ENCODE results near the gene BAX. TPM values are rescaled to one million over a fixed set of nuclear protein-coding genes. Genes with fewer than 3 reads are reported as not detected.

BAX gene
- total and polyA plus RNA-seq, 9 of the 15 experiments (the other 6 are each of a cell fraction or from before 2014, with no cell fraction given): 3.2 to 95.4 (median 44.5) TPM

DNA sequence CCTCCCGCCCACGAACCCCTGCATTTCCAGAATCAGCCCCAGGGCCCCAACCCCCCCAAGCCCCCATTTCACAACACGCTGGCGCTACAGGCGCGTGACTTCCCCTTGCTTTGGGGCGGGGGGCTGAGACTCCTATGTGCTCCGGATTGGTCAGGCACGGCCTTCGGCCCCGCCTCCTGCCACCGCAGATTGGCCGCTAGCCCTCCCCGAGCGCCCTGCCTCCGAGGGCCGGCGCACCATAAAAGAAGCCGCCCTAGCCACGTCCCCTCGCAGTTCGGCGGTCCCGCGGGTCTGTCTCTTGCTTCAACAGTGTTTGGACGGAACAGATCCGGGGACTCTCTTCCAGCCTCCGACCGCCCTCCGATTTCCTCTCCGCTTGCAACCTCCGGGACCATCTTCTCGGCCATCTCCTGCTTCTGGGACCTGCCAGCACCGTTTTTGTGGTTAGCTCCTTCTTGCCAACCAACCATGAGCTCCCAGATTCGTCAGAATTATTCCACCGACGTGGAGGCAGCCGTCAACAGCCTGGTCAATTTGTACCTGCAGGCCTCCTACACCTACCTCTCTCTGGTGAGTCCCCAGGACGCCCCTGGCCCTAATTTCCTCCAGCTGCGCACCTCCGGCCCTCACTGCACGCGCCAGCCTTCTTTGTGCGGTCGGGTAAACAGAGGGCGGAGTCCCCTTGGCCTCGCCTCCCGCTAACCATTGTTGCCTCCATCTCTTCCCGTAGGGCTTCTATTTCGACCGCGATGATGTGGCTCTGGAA is 10.5 kb downstream of the BAX start, which contains the start of gene FTL (continued):
- TF ChIP-seq BCOR (IDR thresholded peaks at IDR 0.05) (peak; percentile 42), RREB1 (CRISPR knock-in tag; IDR thresholded peaks at IDR 0.05) (no peak), TCF3 (CRISPR knock-in tag; IDR thresholded peaks at IDR 0.05) (peak; percentile 55), ZBTB26 (CRISPR knock-in tag; IDR thresholded peaks at IDR 0.05) (peak; percentile 89), THAP12 (CRISPR knock-in tag; IDR thresholded peaks at IDR 0.05) (peak; percentile 95), MAZ (CRISPR knock-in tag; conservative IDR thresholded peaks at IDR 0.05 in 1 of 2, IDR thresholded peaks at IDR 0.05 in 1 of 2) (peak; percentile 59 to 89; a peak in 2 of 4 replicates), ETV1 (tag; conservative IDR thresholded peaks at IDR 0.05; ENCODE audit: low read depth) (peak; percentile 56), HDAC3 (IDR thresholded peaks at IDR 0.05; ENCODE audit: borderline replicate concordance, partially characterized antibody) (peak; percentile 32)
- TF ChIP-seq, protein P1, sequence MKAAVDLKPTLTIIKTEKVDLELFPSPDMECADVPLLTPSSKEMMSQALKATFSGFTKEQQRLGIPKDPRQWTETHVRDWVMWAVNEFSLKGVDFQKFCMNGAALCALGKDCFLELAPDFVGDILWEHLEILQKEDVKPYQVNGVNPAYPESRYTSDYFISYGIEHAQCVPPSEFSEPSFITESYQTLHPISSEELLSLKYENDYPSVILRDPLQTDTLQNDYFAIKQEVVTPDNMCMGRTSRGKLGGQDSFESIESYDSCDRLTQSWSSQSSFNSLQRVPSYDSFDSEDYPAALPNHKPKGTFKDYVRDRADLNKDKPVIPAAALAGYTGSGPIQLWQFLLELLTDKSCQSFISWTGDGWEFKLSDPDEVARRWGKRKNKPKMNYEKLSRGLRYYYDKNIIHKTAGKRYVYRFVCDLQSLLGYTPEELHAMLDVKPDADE (conservative IDR thresholded peaks at IDR 0.05; ENCODE audit: control insufficient read depth, low read depth, low read length): peak; percentile 91
- TF ChIP-seq, protein P2, sequence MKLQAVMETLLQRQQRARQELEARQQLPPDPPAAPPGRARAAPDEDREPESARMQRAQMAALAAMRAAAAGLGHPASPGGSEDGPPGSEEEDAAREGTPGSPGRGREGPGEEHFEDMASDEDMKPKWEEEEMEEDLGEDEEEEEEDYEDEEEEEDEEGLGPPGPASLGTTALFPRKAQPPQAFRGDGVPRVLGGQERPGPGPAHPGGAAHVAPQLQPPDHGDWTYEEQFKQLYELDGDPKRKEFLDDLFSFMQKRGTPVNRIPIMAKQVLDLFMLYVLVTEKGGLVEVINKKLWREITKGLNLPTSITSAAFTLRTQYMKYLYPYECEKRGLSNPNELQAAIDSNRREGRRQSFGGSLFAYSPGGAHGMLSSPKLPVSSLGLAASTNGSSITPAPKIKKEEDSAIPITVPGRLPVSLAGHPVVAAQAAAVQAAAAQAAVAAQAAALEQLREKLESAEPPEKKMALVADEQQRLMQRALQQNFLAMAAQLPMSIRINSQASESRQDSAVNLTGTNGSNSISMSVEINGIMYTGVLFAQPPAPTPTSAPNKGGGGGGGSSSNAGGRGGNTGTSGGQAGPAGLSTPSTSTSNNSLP (IDR thresholded peaks at IDR 0.05; ENCODE audit: borderline replicate concordance, low read depth, low read length): no peak
